GM18909 (cell line): ENCODE data around the gene DNMT3L.

Experiments
- ATAC-seq: cut with Tn5 transposase; IDR thresholded peaks from one replicate; pipeline ENCODE4 v1.9.1; 2021; ENCODE audit warnings: mild to moderate bottlenecking; ENCODE audit not compliant: unreplicated experiment, poor library complexity

Gene DNMT3L

DNA sequence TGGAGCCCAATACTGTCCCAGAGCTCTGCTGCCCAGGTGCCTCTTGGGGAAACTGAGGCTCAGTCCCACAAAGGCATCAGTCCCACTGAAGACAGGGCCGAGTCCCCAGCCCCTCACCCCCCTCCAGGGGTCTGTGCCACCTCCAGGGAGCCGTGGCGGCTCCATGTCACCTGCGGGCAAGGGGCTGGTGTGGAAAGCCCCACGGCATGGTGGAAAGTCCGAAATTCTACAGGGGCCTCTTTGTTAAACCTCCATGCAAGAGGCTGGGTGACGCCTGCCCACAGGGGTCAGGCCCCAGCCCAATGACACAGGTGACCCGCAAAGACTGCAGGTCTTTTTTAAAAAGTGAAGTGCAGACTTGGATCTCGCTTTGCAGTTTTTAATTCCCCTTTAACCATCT lies 20.7 kb upstream of the DNMT3L start:
- no peak for ATAC-seq

GRCh38 chr21:44281801-44282200 lies 20.1 kb upstream of the DNMT3L start:
- ATAC-seq, result no peak

DNA sequence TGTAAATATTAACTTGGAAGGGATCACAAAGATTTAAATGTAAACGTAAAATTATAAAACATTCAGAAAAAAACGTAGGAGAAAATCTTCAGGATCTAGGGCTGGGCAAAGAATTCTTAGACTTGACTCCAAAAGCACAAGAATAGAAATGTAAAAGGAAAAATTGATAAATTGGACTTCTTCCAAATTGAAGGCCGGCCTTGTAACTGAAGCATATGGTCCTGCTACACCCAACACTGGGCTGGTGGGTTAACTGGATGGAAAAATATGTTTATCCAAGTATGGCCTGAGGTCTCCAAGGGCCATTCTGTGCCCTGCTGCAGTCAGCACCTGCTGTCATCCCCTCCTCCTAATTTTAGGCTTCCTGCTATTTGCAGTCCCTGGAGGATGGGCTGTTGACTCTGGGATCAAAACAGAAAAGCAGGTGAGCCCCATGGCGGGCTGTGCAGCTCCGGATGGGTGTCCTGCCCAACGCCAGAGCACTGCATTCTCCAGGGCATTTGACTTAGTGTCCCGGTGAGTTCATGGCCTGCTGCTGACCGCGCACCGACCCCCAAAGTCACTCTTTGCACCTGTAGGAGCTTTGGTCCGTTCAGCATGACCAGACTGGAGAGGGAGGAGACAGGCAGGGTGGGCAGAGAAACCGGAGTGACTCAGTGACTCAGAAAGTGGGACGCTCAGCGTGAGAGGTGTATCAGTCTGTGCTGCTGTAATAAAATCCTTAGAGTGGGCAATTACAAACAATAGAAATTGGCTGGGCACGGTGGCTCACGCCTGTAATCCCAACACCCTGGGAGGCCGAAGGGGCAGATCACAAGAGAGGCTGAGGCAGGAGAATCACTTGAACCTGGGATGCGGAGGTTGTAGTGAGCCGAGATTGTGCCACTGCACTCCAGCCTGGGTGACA lies 17.9 kb upstream of the DNMT3L start:
- ATAC-seq, result no peak

GRCh38 chr21:44275041-44275440 lies 13.3 kb upstream of the DNMT3L start:
- ATAC-seq, result no peak

- no peak for ATAC-seq
Measured at GRCh38 chr21:44273046-44273445, 11.3 kb upstream of the DNMT3L start.

DNA sequence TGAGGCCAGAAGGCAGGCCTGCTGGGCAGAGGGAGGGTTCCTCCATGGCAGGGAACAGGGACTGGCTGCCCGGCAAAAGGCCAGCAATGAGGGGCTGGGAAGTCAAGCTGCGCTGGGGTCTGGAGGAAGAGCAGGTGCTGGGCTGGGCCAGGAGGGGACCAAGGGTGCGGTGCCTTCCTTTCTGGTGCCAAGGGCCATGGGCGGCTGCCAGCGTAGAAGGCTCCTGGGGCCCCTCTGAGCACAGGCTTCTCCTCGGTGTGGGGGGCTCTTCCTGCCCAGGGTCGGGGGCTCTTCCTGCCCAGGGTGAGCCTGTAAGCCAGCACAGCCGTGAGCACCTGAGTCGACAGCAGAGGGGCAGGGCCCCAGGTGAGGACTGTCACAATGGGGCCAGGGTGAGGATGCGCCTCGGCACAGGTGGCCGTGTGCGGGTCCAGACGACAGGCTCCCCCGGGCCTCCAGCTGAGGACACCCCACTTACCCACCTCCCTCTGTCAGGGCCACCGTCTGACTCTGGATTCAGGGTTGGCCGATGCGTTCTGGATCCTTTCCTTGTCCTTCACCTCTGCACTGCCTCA lies 10.7 kb upstream of the DNMT3L start:
- ATAC-seq, result no peak

GRCh38 chr21:44271558-44272283 lies 10.0 kb upstream of the DNMT3L start:
- ATAC-seq, result no peak

GRCh38 chr21:44269090-44269489 lies 7.4 kb upstream of the DNMT3L start:
- no peak for ATAC-seq

DNA sequence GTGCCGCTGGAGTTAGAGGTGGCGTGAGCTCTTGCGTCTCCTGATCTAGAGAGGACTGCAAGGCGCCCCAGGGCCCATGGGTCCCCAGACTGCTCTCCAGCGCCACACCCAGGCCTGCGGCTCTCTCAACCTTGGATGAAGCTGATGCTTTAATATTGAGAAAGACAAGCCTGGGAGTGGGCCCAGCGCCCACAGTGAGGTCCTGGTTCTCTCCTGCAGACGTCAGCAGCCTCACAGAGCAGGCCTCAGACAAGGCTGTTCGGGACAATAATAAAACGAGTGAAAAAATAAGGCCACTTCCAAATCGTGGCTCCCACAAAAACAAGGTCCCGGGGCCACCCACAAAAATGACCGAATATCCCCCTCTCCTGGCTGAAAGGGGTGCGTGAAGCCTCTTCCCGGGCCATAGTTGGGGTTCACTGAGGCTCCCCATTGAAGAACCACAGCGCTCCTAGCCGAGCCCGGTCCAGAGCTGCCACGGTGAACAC lies 6.0 kb upstream of the DNMT3L start:
- ATAC-seq, result no peak

GRCh38 chr21:44265734-44266270 lies 4.1 kb upstream of the DNMT3L start:
- ATAC-seq, result no peak

GRCh38 chr21:44263768-44264167 lies 2.1 kb upstream of the DNMT3L start:
- ATAC-seq, result no peak

DNA sequence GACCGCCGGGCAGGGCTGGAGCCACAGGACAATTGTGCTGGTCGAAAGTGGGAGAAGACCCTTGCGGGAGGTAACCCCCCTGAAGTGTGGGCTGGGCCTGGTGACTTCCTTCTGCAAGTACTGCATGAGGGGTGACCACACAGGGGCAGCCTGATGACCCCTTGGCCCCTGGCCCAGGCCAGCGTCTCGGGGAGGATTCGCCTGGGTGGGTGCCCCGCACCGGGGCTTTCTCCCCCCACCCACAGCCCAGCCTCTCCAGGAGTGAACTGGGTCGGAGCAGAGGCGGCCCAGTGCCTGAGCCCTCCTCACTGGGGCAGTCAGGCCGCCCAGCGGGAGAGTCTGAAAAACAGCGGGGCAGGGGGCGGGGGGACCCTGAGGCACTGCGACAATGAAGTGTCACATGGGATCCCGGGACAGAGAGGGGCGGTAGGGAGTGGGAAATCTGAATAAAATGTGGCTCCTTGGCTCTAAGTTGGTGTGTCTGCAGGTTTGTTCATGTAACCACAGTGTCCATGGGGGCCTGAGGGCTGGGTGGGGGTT lies 1.6 kb upstream of the DNMT3L start:
- ATAC-seq, result no peak

DNA sequence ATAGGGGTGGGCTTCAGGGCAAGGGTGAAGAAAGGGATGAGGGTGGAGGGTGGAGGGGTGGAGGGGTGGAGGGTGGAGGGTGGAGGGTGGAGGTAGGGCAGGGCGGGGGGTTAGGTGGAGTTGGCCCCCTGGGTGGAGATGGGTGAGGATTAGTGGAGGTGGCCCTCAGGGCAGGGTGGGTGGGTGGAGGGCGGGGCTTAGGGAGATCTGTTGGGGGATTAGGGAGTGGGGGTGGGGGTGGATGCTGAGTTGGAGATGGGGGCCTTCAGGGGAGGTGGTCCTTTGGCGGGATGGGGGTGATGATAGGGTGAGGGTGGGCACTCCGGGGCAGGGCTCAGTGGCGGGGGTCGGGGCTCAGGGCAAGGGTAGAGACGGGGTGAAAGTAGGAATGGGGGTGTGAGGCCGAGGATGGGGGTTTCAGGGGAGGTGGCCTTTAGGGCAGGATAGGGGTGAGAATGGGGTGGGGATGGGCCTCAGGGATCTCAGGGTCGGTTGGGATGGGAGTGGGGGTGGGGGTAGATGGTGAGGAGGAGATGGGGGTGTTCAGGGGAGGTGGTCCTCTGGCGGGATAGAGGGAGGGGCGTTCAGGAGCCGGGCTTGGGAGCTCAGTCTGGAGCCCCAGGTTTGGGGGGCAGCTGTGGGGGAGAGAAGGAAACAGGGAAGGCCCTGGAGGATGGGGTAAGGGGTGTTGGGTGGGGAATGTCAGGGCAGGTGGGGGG lies 800 bp upstream of the DNMT3L start:
- ATAC-seq, result no peak

DNA sequence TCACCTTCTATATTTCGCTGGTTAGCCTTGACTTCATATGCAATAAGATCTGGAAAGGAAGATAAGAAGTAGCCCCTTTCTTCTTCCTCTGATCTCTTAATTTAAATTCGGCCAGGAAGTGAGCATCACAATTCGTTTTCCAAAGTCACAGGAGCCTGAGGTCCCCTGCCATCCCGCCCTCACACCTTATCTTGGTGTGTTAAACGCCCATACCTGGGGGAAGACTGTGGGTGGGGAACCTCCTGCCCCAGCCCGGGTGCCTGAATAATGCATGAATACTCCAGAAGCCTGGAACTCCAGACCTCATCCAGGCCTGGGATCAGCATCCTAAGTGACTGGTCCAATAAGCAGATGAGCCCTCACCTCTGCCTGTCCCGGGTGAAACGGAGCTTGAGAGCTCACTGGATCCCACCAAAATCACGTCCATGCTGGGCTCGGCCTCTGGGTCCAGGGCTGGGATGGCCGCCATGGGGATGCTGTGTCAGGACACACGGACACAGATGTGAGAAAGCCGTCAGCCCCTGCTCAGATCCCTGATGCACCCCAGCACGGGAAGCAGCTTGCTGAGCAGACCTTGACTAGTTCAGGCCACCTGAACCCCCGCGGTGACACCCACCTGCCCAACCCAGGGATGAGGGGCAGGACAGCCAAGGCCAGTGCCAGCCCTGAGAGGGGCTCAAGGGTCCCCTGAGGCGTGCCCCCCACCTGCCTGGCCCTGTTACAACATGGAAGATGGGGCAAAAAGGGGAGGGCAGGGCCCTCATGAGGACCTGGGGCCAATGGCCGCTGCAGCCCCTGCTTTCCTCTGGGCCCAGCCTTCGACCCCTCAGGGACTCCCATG lies 686 bp downstream of the DNMT3L start:
- ATAC-seq, result no peak

GRCh38 chr21:44260066-44260465 lies 1.6 kb downstream of the DNMT3L start:
- no peak for ATAC-seq

DNA sequence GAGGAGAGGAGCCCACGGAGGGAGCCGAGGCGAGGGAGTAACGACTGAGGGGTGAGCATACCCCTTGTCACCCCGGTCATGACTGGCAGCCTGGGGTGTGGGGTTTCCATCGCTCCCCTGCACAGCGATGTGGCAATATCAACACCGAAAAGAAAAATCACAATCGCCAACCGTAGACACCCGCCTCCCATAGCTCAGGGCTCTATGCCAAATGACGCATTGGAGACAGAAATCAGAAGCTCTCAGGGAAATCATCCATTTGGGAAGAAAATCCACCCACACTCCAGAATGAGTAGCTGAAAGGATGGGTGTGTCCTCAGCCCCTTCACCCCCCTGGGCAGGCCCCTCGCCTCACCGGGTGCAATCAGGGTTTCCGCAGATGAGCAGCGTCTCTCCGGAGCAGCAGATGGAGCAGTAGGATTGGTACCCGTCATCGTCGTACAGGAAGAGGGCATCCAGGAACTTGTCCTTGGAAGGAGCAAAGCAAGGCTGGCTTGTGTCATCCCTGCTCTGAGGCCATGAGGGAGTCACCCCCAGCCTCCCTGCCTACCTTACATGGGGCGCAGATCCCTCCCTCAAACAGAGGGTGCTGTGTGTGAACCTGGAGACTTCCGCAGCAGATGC lies 2.5 kb downstream of the DNMT3L start:
- no peak for ATAC-seq

- ATAC-seq, result no peak
Measured at GRCh38 chr21:44258056-44258725, 3.5 kb downstream of the DNMT3L start.

DNA sequence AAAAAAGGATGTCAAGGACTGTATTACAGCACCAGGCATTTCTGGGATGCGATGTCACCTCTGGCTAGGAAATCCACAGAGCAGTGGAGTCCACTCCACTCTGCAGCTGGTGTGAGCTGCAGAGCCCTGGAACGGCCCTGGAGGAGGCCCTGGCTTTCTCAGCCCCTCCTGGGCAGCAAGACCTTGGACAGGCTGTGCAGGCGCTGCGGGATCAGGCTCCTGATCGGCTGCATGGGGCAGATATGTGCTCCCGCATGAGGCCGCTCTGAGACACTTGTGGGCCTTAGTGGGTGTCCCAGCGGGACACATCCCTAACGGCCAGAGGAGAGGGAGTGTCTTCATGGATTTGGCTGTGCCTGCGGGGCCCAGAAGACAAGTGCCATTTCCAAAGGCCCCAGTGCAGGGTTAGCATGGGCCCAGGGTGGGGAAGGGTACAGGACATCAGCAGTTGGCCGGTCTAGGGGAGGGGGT lies 6.2 kb downstream of the DNMT3L start:
- ATAC-seq, result no peak
